ENCODE data around the gene CDH11.

DNA sequence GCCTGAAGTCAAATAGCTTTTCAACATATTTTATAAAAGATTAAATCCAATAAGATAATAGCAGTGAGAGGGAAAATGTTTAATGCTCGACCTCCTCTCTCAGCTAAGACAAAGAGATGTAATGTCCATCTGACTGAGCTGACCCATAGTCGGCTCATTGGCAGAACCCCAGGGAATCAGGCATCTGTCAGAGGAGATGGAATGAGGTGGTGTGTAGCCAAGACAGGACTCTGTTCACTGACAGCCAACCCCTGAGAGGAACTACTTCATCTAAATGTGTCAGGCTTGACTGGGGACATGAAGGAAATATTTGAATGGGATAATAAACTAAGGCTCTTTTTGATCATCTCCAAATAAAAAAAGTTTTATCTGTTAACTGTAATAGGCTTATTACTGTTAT, 188.0 kb downstream of the CDH11 start:
- TF ChIP-seq, protein P1, sequence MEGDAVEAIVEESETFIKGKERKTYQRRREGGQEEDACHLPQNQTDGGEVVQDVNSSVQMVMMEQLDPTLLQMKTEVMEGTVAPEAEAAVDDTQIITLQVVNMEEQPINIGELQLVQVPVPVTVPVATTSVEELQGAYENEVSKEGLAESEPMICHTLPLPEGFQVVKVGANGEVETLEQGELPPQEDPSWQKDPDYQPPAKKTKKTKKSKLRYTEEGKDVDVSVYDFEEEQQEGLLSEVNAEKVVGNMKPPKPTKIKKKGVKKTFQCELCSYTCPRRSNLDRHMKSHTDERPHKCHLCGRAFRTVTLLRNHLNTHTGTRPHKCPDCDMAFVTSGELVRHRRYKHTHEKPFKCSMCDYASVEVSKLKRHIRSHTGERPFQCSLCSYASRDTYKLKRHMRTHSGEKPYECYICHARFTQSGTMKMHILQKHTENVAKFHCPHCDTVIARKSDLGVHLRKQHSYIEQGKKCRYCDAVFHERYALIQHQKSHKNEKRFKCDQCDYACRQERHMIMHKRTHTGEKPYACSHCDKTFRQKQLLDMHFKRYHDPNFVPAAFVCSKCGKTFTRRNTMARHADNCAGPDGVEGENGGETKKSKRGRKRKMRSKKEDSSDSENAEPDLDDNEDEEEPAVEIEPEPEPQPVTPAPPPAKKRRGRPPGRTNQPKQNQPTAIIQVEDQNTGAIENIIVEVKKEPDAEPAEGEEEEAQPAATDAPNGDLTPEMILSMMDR (IDR thresholded peaks at IDR 0.05; ENCODE audit: low read depth, low read length, poor library complexity, severe bottlenecking) = no peak
- no peak for TF ChIP-seq EZH2phosphoT487 (IDR thresholded peaks at IDR 0.05; ENCODE audit: borderline replicate concordance, low read length)

Measured in DOHH2 (cell line).